Panc1 (cell line): ENCODE measurements around the gene RPA3. TPM values are rescaled to one million over a fixed set of nuclear protein-coding genes. Genes with fewer than 3 reads are reported as not detected.

Source experiments
- ATAC-seq: fragments of 200-7000 bp; cut with Tn5 transposase; 2 replicates; pipeline ENCODE4 v1.9.1; 2020; ENCODE audit warnings: mild to moderate bottlenecking, moderate library complexity
- BruUV-seq: library from RNA; stranded (reverse); fragments of 400-500 nt; replicated peaks from 2 replicates; lab custom pipeline; 2021; lab: Mats Ljungman, UMichigan
- CTCF ChIA-PET: fragments of 300-600 bp; sonication (Branson Sonifier 250); formaldehyde crosslinking; loops from one replicate; lab custom pipeline; 2022; ENCODE audit warnings: antibody characterized with exemption; lab: Charles Lee
- POLR2A ChIA-PET: fragments of 300-600 bp; sonication (Branson Sonifier 250); formaldehyde crosslinking; loops from one replicate; lab custom pipeline; 2022; ENCODE audit warnings: antibody characterized with exemption; lab: Charles Lee
- DNase-seq: peaks from one replicate; pipeline ENCODE4 v3.0.0-alpha.2; 2010; ENCODE audit warnings: low read depth, low spot score
- H3K27ac ChIP-seq: 2 replicates; pipeline ENCODE4 v1.5.1; 2011; ENCODE audit warnings: mild to moderate bottlenecking, low read length, inconsistent platforms
- H3K27me3 ChIP-seq: fragments of 200-500 bp; sonication (Bioruptor generic); 2 replicates; pipeline ENCODE4 v1.6.0; 2014; ENCODE audit warnings: low read length, inconsistent platforms; ENCODE audit not compliant: control insufficient read depth, insufficient read depth
- H3K36me3 ChIP-seq: fragments of 200-500 bp; sonication (Bioruptor generic); 2 replicates; pipeline ENCODE4 v1.5.1; 2014; ENCODE audit warnings: inconsistent platforms, mild to moderate bottlenecking, low read length, moderate library complexity; ENCODE audit not compliant: control insufficient read depth, insufficient read depth
- H3K4me1 ChIP-seq: 2 replicates; pipeline ENCODE4 v1.5.1; 2011; ENCODE audit warnings: inconsistent platforms, mild to moderate bottlenecking, low read length, moderate library complexity; ENCODE audit not compliant: control insufficient read depth, insufficient read depth
- H3K4me3 ChIP-seq, 2 experiments: 2 replicates each; pipeline ENCODE4 v1.5.1; 2011 to 2012; ENCODE audit warnings: low read depth in 2 of 2, low read length in 2 of 2, mild to moderate bottlenecking in 2 of 2, inconsistent platforms in 1 of 2, moderate library complexity in 1 of 2
- H3K9me3 ChIP-seq: fragments of 200-500 bp; sonication (Bioruptor generic); 2 replicates; pipeline ENCODE4 v1.5.1; 2014; ENCODE audit warnings: low read depth, mild to moderate bottlenecking, inconsistent platforms, low read length, moderate library complexity; ENCODE audit not compliant: control insufficient read depth, insufficient read depth
- CTCF ChIP-seq: fragments of 450-650 bp; IDR thresholded peaks from 2 replicates; pipeline ENCODE4 v1.5.1; 2017; ENCODE audit warnings: mild to moderate bottlenecking
- POLR2AphosphoS5 ChIP-seq: IDR thresholded peaks from 2 replicates; pipeline ENCODE4 v1.6.1; 2012; ENCODE audit warnings: mild to moderate bottlenecking, low read depth, low read length, moderate library complexity
- REST ChIP-seq, 2 experiments: IDR thresholded peaks; 2 replicates each; pipeline ENCODE4 v1.6.1; 2011 to 2012; ENCODE audit warnings: low read depth in 2 of 2, control low read depth in 1 of 2, low read length in 1 of 2, mild to moderate bottlenecking in 1 of 2, moderate library complexity in 1 of 2; ENCODE audit not compliant: insufficient read depth in 1 of 2
- SIN3A ChIP-seq: IDR thresholded peaks from 2 replicates; pipeline ENCODE4 v1.6.1; 2012; ENCODE audit warnings: low read depth, mild to moderate bottlenecking, low read length, moderate library complexity, borderline replicate concordance; ENCODE audit not compliant: insufficient read depth
- TCF7L2 ChIP-seq: IDR thresholded peaks from 2 replicates; pipeline ENCODE4 v1.6.1; 2011; ENCODE audit warnings: mild to moderate bottlenecking, low read depth, low read length, inconsistent platforms
- in situ Hi-C: cut with HindIII; loops from 2 replicates; pipeline ENCODE4 v1.10.0; 2016; ENCODE audit warnings: low sequenced_read_pairs, low pct_unique_long_range_greater_than_20kb
- intact Hi-C: fragments of 100-400 bp; cut with micrococcal nuclease; formaldehyde crosslinking; loops from one replicate; pipeline ENCODE4 v1.10.0; 2022; ENCODE audit not compliant: unreplicated experiment
- total RNA-seq: library from RNA; stranded (reverse); gene quantifications from one replicate; pipeline ENCODE4 v1.2.1, GENCODE V29; 2021; ENCODE audit not compliant: unreplicated experiment

The RPA3 gene
- total RNA-seq, 1 experiment from 2014 or later, result 93.5 TPM

- POLR2A ChIA-PET, result no interaction called here
- Histone ChIP-seq H3K9me3 (no peaks in the 10 kb centered on the region), H3K36me3 (no peaks in the 10 kb centered on the region), H3K27ac (no peak overlapping the region), H3K4me1 (peaks cover 12% of the 10 kb centered on the region; the same call in 1 of the 2 replicates), H3K27me3 (no peaks in the 10 kb centered on the region), H3K4me3 (no peak overlapping the region)
- CTCF ChIA-PET, result no interaction called here
- intact Hi-C loops, result no loop called here
- ATAC-seq (no peak), DNase-seq (no peak)
- no peak for TF ChIP-seq REST (IDR thresholded peaks at IDR 0.05; ENCODE audit: insufficient read depth in 1 of 2, low read depth in 2 of 2, low read length in 1 of 2)
- no peak for TF ChIP-seq CTCF
- TF ChIP-seq TCF7L2, result no peak
- no peak for TF ChIP-seq POLR2AphosphoS5
- TF ChIP-seq SIN3A, result no peak
- no TSS peak for BruUV-seq
- in situ Hi-C loops, result no loop called here
Measured at GRCh38 chr7:7695111-7695817, 23.1 kb downstream of the RPA3 start.

GRCh38 chr7:7694542-7694941 lies 23.9 kb downstream of the RPA3 start:
- ATAC-seq (no peak), DNase-seq (no peak)
- intact Hi-C loops (no loop called here), in situ Hi-C loops (no loop called here)
- H3K9me3 ChIP-seq, result no peaks in the 10 kb centered on the region
- H3K36me3 ChIP-seq, result no peaks in the 10 kb centered on the region
- H3K4me3 ChIP-seq, result no peak overlapping the region
- ChIA-PET CTCF (no interaction called here), POLR2A (no interaction called here)
- H3K27me3 ChIP-seq, result no peaks in the 10 kb centered on the region
- TF ChIP-seq CTCF (no peak), SIN3A (no peak), TCF7L2 (no peak), REST (IDR thresholded peaks at IDR 0.05; ENCODE audit: insufficient read depth in 1 of 2, low read depth in 2 of 2, low read length in 1 of 2) (no peak), POLR2AphosphoS5 (no peak)
- H3K4me1 ChIP-seq, result peaks cover 12% of the 10 kb centered on the region; the same call in 1 of the 2 replicates
- no peak overlapping the region for H3K27ac ChIP-seq
- no TSS peak for BruUV-seq
